GM23248 (cell line): ENCODE measurements around the gene TRPM3.

ENCODE experiments used
- EZH2 ChIP-seq: fragments of 200-600 bp; sonication (generic); IDR thresholded peaks from 2 replicates; pipeline ENCODE4 v1.6.1; 2018; ENCODE audit warnings: antibody characterized with exemption, mild to moderate bottlenecking; ENCODE audit not compliant: insufficient read depth, poor library complexity, severe bottlenecking
- EZH2phosphoT487 ChIP-seq: fragments of 200-600 bp; sonication (generic); IDR thresholded peaks from 2 replicates; pipeline ENCODE4 v1.6.1; 2018; ENCODE audit warnings: antibody characterized with exemption, moderate library complexity, mild to moderate bottlenecking, low read depth; ENCODE audit not compliant: insufficient read depth

- no peak for TF ChIP-seq EZH2phosphoT487
- no peak for TF ChIP-seq EZH2
Measured at GRCh38 chr9:70940605-70941004, 180.8 kb downstream of the TRPM3 start.
